ENCODE data around the gene LSM14A. TPM values are rescaled to one million over a fixed set of nuclear protein-coding genes. Genes with fewer than 3 reads are reported as not detected.

The LSM14A gene
- total and polyA plus RNA-seq, 9 of the 15 experiments (the other 6 are each of a cell fraction or from before 2014, with no cell fraction given) = 19.5 to 150 (median 95.1) TPM

DNA sequence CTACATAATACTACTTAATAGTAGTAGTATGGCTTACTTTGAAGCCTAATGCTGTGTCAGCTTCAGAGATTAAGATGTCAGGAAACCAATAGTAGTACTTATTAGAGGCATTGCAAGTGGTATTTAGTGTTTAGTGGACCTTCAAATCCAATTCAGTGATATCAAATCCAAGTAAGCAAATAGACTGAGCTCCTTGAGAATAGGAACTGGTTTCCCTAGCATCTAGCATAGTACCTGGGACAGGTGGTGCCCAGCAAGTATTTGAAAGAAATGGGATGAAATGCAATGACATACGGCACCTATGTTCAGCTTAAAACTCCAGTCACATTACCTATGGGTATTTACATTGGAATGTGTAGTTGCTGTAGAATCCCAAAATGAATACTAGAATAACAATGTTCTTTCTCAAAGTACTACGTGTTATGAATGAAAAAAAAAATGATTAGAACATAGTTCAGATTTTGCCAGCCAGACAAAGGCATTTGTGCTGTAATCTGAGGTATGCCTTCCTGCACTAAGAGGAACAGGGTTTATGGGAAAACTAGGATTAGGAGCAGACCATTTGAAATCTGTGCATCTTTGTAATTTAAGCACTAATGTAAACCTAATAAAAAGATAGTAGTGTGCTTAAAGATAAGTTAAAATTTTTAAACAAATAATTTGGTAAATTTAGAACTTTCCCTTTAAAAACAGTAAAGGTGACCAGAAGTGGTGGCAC, 17.1 kb downstream of the LSM14A start:
- Histone ChIP-seq H3K27me3 (ENCODE audit: control insufficient read depth in 2 of 2, insufficient read depth in 2 of 2, low read length in 2 of 2) (no peaks in the 10 kb centered on the region), H3K9ac (ENCODE audit: insufficient read depth in 1 of 2, low read depth in 2 of 2, low read length in 2 of 2) (no peak overlapping the region), H4K20me1 (replicated peaks; ENCODE audit: control insufficient read depth, insufficient read depth, low read length) (peaks cover 20% of the 10 kb centered on the region), H3K4me2 (ENCODE audit: insufficient read depth, low read length) (no peak overlapping the region), H3K36me3 (ENCODE audit: control insufficient read depth, insufficient read depth, low read length) (peaks cover 13% of the 10 kb centered on the region), H3K4me1 (replicated peaks in 1 of 2; ENCODE audit: control insufficient read depth in 2 of 2, insufficient read depth in 2 of 2, low read length in 2 of 2) (peaks cover 0 to 13% of the 10 kb centered on the region in 2 experiments; a peak in 3 of 5 replicates), H3K9me1 (ENCODE audit: control insufficient read depth, insufficient read depth, low read length) (no peaks in the 10 kb centered on the region), H3K4me3 (no peak overlapping the region), H3K79me2 (ENCODE audit: control insufficient read depth, insufficient read depth, low read length) (peaks cover 99% of the 10 kb centered on the region), H2AFZ (ENCODE audit: low read depth, low read length) (no peak overlapping the region), H3K27ac (ENCODE audit: extremely low read depth, low read depth, low read length) (no peak overlapping the region), H3K9me3 (replicated peaks; ENCODE audit: control insufficient read depth, insufficient read depth, low read depth, low read length) (no peaks in the 10 kb centered on the region)
- DNase-seq (ENCODE audit: extremely low read depth in 1 of 4, low spot score in 3 of 4) (no peak), ATAC-seq (no peak), FAIRE-seq (no peak)
- intact Hi-C loops (cut with micrococcal nuclease) (no loop called here), in situ Hi-C loops (cut with MboI) (no loop called here)
- TF ChIP-seq, protein P1, sequence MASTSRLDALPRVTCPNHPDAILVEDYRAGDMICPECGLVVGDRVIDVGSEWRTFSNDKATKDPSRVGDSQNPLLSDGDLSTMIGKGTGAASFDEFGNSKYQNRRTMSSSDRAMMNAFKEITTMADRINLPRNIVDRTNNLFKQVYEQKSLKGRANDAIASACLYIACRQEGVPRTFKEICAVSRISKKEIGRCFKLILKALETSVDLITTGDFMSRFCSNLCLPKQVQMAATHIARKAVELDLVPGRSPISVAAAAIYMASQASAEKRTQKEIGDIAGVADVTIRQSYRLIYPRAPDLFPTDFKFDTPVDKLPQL (IDR thresholded peaks at IDR 0.05; ENCODE audit: extremely low read depth, insufficient read length) = no peak
- TF ChIP-seq YBX1 (IDR thresholded peaks at IDR 0.05) = no peak
- TF ChIP-seq THRAP3 (IDR thresholded peaks at IDR 0.05; ENCODE audit: borderline replicate concordance) = no peak
- TF ChIP-seq MAFK (IDR thresholded peaks at IDR 0.05; ENCODE audit: low read length) = no peak
- no peak for TF ChIP-seq ZBTB1 (CRISPR knock-in tag; IDR thresholded peaks at IDR 0.05; ENCODE audit: borderline replicate concordance, low read depth)
- TF ChIP-seq SMARCC2 (IDR thresholded peaks at IDR 0.05; ENCODE audit: low read depth) = no peak
- TF ChIP-seq DACH1 (IDR thresholded peaks at IDR 0.05; ENCODE audit: partially characterized antibody) = no peak
- no peak for TF ChIP-seq ATF7 (IDR thresholded peaks at IDR 0.05)
- TF ChIP-seq ZNF239 (CRISPR knock-in tag; IDR thresholded peaks at IDR 0.05) = no peak
- no peak for TF ChIP-seq MED1 (CRISPR knock-in tag; IDR thresholded peaks at IDR 0.05; ENCODE audit: borderline replicate concordance)
- TF ChIP-seq CREBBP (IDR thresholded peaks at IDR 0.05; ENCODE audit: low read depth, low read length) = no peak
- no peak for TF ChIP-seq SMAD4 (CRISPR knock-in tag; conservative IDR thresholded peaks at IDR 0.05)
- no peak for TF ChIP-seq SP2 (IDR thresholded peaks at IDR 0.05; ENCODE audit: extremely low read depth, low read depth, low read length, poor library complexity, severe bottlenecking)
- TF ChIP-seq CBFB (CRISPR knock-in tag; IDR thresholded peaks at IDR 0.05) = no peak
- TF ChIP-seq, protein P2, sequence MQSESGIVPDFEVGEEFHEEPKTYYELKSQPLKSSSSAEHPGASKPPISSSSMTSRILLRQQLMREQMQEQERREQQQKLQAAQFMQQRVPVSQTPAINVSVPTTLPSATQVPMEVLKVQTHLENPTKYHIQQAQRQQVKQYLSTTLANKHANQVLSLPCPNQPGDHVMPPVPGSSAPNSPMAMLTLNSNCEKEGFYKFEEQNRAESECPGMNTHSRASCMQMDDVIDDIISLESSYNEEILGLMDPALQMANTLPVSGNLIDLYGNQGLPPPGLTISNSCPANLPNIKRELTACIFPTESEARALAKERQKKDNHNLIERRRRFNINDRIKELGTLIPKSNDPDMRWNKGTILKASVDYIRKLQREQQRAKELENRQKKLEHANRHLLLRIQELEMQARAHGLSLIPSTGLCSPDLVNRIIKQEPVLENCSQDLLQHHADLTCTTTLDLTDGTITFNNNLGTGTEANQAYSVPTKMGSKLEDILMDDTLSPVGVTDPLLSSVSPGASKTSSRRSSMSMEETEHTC (IDR thresholded peaks at IDR 0.05) = no peak
- no peak for TF ChIP-seq CEBPB (tag; IDR thresholded peaks at IDR 0.05)
- TF ChIP-seq PTBP1 (IDR thresholded peaks at IDR 0.05; ENCODE audit: low read depth, low read length) = no peak
- no peak for TF ChIP-seq ZNF212 (CRISPR knock-in tag; IDR thresholded peaks at IDR 0.05)
- 66% methylated on average over 2 of the region's 2 CpGs for WGBS (ENCODE audit: insufficient coverage, low coverage, missing lambda C conversion rate)
- CTCF ChIA-PET (ENCODE audit: low intra/inter-chr PET ratio) = no interaction called here
- no TSS peak for BruUV-seq (replicated peaks)
- POLR2A ChIA-PET = interaction anchor here (0.6 to 2.1 kb wide), 5 partner anchors 14 to 465 kb away, joined by 3 to 8 read pairs (median 4); partner anchors contain the start of gene LSM14A

Measured in K562 (cell line).